Neural progenitor cell (in vitro differentiated cells): ENCODE data around the gene SLAMF7. TPM values are rescaled to one million over a fixed set of nuclear protein-coding genes. Genes with fewer than 3 reads are reported as not detected.

ENCODE experiments used
- DNase-seq: peaks from one replicate; pipeline ENCODE4 v3.0.0-alpha.2; 2016; ENCODE audit warnings: low spot score
- H2AFZ ChIP-seq: fragments of 200-600 bp; sonication (generic); replicated peaks from 2 replicates; pipeline ENCODE4 v1.6.1; 2016; ENCODE audit warnings: antibody characterized with exemption
- H3F3A ChIP-seq: fragments of 200-600 bp; sonication (generic); 2 replicates; pipeline ENCODE4 v1.6.1; 2016; ENCODE audit warnings: antibody characterized with exemption, low read depth
- H3K27ac ChIP-seq: fragments of 200-600 bp; sonication (generic); 2 replicates; pipeline ENCODE4 v1.5.1; 2016; ENCODE audit warnings: mild to moderate bottlenecking
- H3K27me3 ChIP-seq: fragments of 200-600 bp; sonication (generic); 2 replicates; pipeline ENCODE4 v1.6.1; 2016; ENCODE audit warnings: mild to moderate bottlenecking, moderate library complexity
- H3K36me3 ChIP-seq: fragments of 200-600 bp; sonication (generic); 2 replicates; pipeline ENCODE4 v1.5.1; 2016
- H3K4me1 ChIP-seq: fragments of 200-600 bp; sonication (generic); 2 replicates; pipeline ENCODE4 v1.6.1; 2016; ENCODE audit warnings: mixed run types
- H3K4me2 ChIP-seq: fragments of 200-600 bp; sonication (generic); 2 replicates; pipeline ENCODE4 v1.6.1; 2016
- H3K4me3 ChIP-seq: fragments of 200-600 bp; sonication (generic); 2 replicates; pipeline ENCODE4 v1.5.1; 2016
- H3K79me2 ChIP-seq: fragments of 200-600 bp; sonication (generic); 2 replicates; pipeline ENCODE4 v1.6.1; 2016; ENCODE audit warnings: low read depth
- H3K9ac ChIP-seq: fragments of 200-600 bp; sonication (generic); 2 replicates; pipeline ENCODE4 v1.6.1; 2016
- H3K9me3 ChIP-seq: fragments of 200-600 bp; sonication (generic); 2 replicates; pipeline ENCODE4 v1.5.1; 2016; ENCODE audit warnings: low read depth
- H4K20me1 ChIP-seq: fragments of 200-600 bp; sonication (generic); 2 replicates; pipeline ENCODE4 v1.6.1; 2016; ENCODE audit warnings: low read depth
- H3K27ac Mint-ChIP-seq: 3 replicates; pipeline ENCODE4 v1.8.0; 2021; ENCODE audit warnings: mixed read lengths
- H3K27me3 Mint-ChIP-seq: 2 replicates; pipeline ENCODE4 v1.8.0; 2022; ENCODE audit warnings: low read depth, mild to moderate bottlenecking, inconsistent platforms, moderate library complexity, mixed read lengths; ENCODE audit not compliant: insufficient read depth
- H3K36me3 Mint-ChIP-seq: 3 replicates; pipeline ENCODE4 v1.8.0; 2021; ENCODE audit warnings: mixed read lengths
- H3K4me1 Mint-ChIP-seq: 3 replicates; pipeline ENCODE4 v1.8.0; 2021; ENCODE audit warnings: mixed read lengths
- H3K4me3 Mint-ChIP-seq: 3 replicates; pipeline ENCODE4 v1.8.0; 2021; ENCODE audit warnings: mild to moderate bottlenecking, moderate library complexity, mixed read lengths
- H3K9me3 Mint-ChIP-seq: 3 replicates; pipeline ENCODE4 v1.8.0; 2020; ENCODE audit warnings: mixed read lengths
- EZH2 ChIP-seq: fragments of 200-600 bp; sonication (generic); IDR thresholded peaks from 2 replicates; pipeline ENCODE4 v1.6.1; 2017; ENCODE audit warnings: antibody characterized with exemption, mild to moderate bottlenecking, moderate library complexity
- EZH2phosphoT487 ChIP-seq: fragments of 200-600 bp; sonication (generic); IDR thresholded peaks from 2 replicates; pipeline ENCODE4 v1.6.1; 2017; ENCODE audit warnings: antibody characterized with exemption
- total RNA-seq: library from RNA; depleted of rRNA; stranded (reverse); fragments of >200 nt; gene quantifications from 2 replicates; pipeline ENCODE4 v1.2.3, GENCODE V29; 2015; ENCODE audit warnings: low replicate concordance
- TF ChIP-seq, protein P1 (sequence below): fragments of 200-600 bp; sonication (generic); IDR thresholded peaks from 2 replicates; pipeline ENCODE4 v1.5.1; 2017; ENCODE audit warnings: antibody characterized with exemption, mild to moderate bottlenecking

Gene SLAMF7
- total RNA-seq, 1 donor from 2014 or later = not detected

DNA sequence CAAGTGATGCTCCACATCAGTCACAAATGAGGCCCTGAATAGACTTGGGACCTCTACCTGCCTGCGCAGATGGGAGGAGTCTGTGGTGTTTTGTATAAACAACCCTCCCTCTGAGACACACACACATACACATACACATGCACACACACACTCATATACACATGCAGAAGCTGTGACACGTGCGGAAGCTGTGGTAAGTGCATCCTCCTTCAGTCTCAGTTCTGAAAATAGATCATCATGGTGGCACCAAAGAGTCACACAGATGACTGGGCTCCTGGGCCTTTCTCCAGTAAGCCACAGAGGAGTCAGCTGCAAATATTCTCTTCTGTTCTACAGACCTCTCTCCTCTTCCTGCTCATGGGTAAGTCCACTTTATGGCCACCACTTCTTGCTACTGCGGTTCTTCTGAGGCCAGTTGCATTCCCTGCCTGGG is 56.9 kb downstream of the SLAMF7 start, which contains the start of gene LY9:
Gene LY9, plus strand, starts transcription at position 224 of the 433 bp plus-strand sequence. Its CDS starts 14 bp downstream, at position 238.
- no peaks in the 10 kb centered on the region for H3K9me3 Mint-ChIP-seq
- H3K4me1 Mint-ChIP-seq = no peaks in the 10 kb centered on the region
- Histone ChIP-seq H3K4me1 (no peaks in the 10 kb centered on the region), H3K36me3 (no peaks in the 10 kb centered on the region), H3K4me2 (no peak within 1 kb of the TSS), H3F3A (no peaks in the 10 kb centered on the region), H2AFZ (no peak within 1 kb of the TSS), H3K27me3 (no peaks in the 10 kb centered on the region), H3K27ac (no peak within 1 kb of the TSS), H3K79me2 (no peaks in the 10 kb centered on the region), H3K9me3 (no peaks in the 10 kb centered on the region), H3K9ac (no peak within 1 kb of the TSS), H4K20me1 (no peaks in the 10 kb centered on the region), H3K4me3 (no peak within 1 kb of the TSS)
- TF ChIP-seq EZH2 (no peak), EZH2phosphoT487 (no peak)
- TF ChIP-seq, protein P1, sequence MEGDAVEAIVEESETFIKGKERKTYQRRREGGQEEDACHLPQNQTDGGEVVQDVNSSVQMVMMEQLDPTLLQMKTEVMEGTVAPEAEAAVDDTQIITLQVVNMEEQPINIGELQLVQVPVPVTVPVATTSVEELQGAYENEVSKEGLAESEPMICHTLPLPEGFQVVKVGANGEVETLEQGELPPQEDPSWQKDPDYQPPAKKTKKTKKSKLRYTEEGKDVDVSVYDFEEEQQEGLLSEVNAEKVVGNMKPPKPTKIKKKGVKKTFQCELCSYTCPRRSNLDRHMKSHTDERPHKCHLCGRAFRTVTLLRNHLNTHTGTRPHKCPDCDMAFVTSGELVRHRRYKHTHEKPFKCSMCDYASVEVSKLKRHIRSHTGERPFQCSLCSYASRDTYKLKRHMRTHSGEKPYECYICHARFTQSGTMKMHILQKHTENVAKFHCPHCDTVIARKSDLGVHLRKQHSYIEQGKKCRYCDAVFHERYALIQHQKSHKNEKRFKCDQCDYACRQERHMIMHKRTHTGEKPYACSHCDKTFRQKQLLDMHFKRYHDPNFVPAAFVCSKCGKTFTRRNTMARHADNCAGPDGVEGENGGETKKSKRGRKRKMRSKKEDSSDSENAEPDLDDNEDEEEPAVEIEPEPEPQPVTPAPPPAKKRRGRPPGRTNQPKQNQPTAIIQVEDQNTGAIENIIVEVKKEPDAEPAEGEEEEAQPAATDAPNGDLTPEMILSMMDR = no peak
- no peak within 1 kb of the TSS for H3K27ac Mint-ChIP-seq
- no peak within 1 kb of the TSS for H3K4me3 Mint-ChIP-seq
- H3K36me3 Mint-ChIP-seq = no peaks in the 10 kb centered on the region
- DNase-seq = no peak
- peaks cover 4% of the 10 kb centered on the region for H3K27me3 Mint-ChIP-seq

DNA sequence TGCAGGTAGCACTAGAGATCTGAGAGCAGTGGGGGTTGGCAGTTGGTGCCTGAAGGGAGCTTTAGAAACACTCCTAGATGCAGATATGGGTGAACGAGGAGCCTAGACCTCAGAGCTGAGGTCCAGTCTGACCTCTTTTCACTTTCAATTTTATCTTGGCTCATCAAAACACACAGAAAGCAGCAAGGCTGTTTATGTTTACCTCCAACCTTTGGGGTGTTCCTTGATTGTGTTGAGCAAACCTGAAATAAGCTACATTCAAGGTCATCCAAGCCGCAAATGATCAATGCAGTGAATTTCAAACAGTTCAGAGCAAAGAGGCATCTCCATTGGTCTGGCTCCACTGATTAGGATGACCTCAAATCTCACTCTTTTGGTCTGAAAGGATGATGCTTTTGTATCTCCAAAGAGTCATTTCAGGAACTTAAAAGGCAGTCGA is 58.2 kb downstream of the SLAMF7 start:
- Histone ChIP-seq H3K36me3 (no peaks in the 10 kb centered on the region), H3K27me3 (no peaks in the 10 kb centered on the region), H3K4me1 (no peaks in the 10 kb centered on the region), H3K79me2 (no peaks in the 10 kb centered on the region), H3K4me2 (no peak overlapping the region), H3K9me3 (no peaks in the 10 kb centered on the region), H3K9ac (no peak overlapping the region), H3K27ac (no peak overlapping the region), H4K20me1 (no peaks in the 10 kb centered on the region), H3K4me3 (no peak overlapping the region), H2AFZ (no peak overlapping the region), H3F3A (no peaks in the 10 kb centered on the region)
- TF ChIP-seq EZH2 (no peak), EZH2phosphoT487 (no peak)
- TF ChIP-seq, protein P1 = no peak
- Mint-ChIP-seq H3K9me3 (no peaks in the 10 kb centered on the region), H3K4me3 (no peak overlapping the region), H3K27me3 (peaks cover 4% of the 10 kb centered on the region), H3K27ac (no peak overlapping the region), H3K4me1 (no peaks in the 10 kb centered on the region), H3K36me3 (no peaks in the 10 kb centered on the region)
- no peak for DNase-seq

DNA sequence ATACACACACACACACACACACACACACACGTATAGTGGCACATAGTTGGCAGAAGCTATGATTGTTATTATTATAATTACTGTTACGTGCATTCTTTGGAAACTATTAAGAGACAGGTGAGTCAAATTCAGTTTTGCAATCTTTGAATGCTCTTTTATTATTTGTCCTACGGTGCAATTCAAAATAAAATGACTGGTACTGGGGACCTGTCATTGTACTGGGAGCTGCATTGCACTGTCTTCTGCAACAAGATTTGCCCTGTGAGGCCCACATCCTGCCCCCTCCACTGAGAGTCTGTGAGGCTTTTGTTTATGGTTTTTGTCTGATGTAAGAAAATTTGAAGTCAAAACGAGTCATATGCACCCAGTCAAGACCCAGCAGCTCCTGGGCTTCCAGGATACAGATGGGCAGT is 58.8 kb downstream of the SLAMF7 start:
- H3K4me3 Mint-ChIP-seq = no peak overlapping the region
- H3K4me3 ChIP-seq = no peak overlapping the region
- no peaks in the 10 kb centered on the region for H3K36me3 ChIP-seq
- no peaks in the 10 kb centered on the region for H3K4me1 ChIP-seq
- no peaks in the 10 kb centered on the region for H3K4me1 Mint-ChIP-seq
- no peak for DNase-seq
- no peaks in the 10 kb centered on the region for H3K9me3 ChIP-seq
- no peak overlapping the region for H3K27ac Mint-ChIP-seq
- no peaks in the 10 kb centered on the region for H3K79me2 ChIP-seq
- H2AFZ ChIP-seq = no peak overlapping the region
- no peaks in the 10 kb centered on the region for H3F3A ChIP-seq
- no peak overlapping the region for H3K4me2 ChIP-seq
- no peak overlapping the region for H3K9ac ChIP-seq
- peaks cover 4% of the 10 kb centered on the region for H3K27me3 Mint-ChIP-seq
- H3K27me3 ChIP-seq = no peaks in the 10 kb centered on the region
- H4K20me1 ChIP-seq = no peaks in the 10 kb centered on the region
- H3K36me3 Mint-ChIP-seq = no peaks in the 10 kb centered on the region
- H3K9me3 Mint-ChIP-seq = no peaks in the 10 kb centered on the region
- TF ChIP-seq EZH2phosphoT487 (no peak), EZH2 (no peak)
- TF ChIP-seq, protein P1 = no peak
- no peak overlapping the region for H3K27ac ChIP-seq
